ENCODE data around the gene LMAN1.

DNA sequence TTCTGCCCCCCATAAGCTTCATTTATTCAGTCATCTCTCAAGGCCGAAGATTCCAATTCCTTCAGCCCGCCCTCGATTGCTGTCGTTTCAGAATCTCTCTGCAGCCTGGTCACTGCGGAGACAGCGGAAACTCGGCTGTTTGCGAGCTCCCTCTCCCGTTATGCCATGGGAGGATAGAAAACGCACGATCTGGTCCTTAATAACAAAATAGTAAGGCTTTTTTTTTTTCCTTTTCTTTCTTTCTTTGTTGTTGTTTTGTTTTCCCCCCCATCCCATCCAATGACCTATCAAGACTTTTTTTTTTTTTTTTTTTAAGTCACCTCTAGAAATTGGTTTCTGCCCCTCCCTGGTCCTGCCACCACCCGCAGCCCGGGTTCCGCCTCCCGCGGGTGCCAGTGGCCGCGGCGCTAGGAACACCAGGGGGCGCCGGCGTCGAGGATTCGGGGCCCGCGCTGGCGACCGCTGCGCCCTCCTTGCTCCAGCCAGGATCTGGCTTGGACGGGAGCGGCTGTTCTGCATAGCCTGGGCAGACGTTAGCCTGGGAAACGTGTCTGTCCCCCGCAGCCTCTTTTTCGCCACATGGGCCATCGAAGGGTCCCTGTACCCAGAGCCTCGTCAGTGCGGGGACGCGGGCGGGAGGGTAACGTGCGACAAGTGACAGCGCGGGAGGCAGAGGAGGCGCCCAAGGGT is 50.7 kb downstream of the LMAN1 start:
- TF ChIP-seq TAF1 (IDR thresholded peaks at IDR 0.05; ENCODE audit: low read depth, low read length) (no peak), PAX5 (IDR thresholded peaks at IDR 0.05; ENCODE audit: insufficient read depth, low read length, severe bottlenecking) (no peak), POLR2A (IDR thresholded peaks at IDR 0.05; ENCODE audit: low read depth, low read length) (no peak)

Measured in GM12891 (cell line).